Chondrocyte (in vitro differentiated cells): ENCODE data around the gene TRMT1. TPM values are rescaled to one million over a fixed set of nuclear protein-coding genes. Genes with fewer than 3 reads are reported as not detected.

Experiments
- DNase-seq: peaks from one replicate; pipeline ENCODE4 v3.0.0; 2021; ENCODE audit warnings: mixed read lengths, low spot score
- H3K27ac Mint-ChIP-seq: one replicate; pipeline ENCODE4 v1.8.0; 2021; ENCODE audit warnings: mild to moderate bottlenecking, moderate library complexity, mixed read lengths; ENCODE audit not compliant: unreplicated experiment
- H3K27me3 Mint-ChIP-seq: 2 replicates; pipeline ENCODE4 v1.8.0; 2021; ENCODE audit warnings: low read depth, mixed read lengths
- H3K36me3 Mint-ChIP-seq: 2 replicates; pipeline ENCODE4 v1.8.0; 2021; ENCODE audit warnings: low read depth, mixed read lengths
- H3K4me1 Mint-ChIP-seq: 2 replicates; pipeline ENCODE4 v1.8.0; 2021; ENCODE audit warnings: low read depth, mild to moderate bottlenecking, mixed read lengths
- H3K4me3 Mint-ChIP-seq: one replicate; pipeline ENCODE4 v1.8.0; 2021; ENCODE audit warnings: mild to moderate bottlenecking, moderate library complexity, mixed read lengths; ENCODE audit not compliant: unreplicated experiment
- H3K9me3 Mint-ChIP-seq: 2 replicates; pipeline ENCODE4 v1.8.0; 2021; ENCODE audit warnings: low read depth, mixed read lengths
- total RNA-seq: library from RNA; stranded (reverse); gene quantifications from 3 replicates; pipeline ENCODE4 v1.2.1, GENCODE V29; 2021
- TF ChIP-seq, protein P1 (sequence below): fragments of 200-600 bp; sonication (generic); IDR thresholded peaks from 2 replicates; pipeline ENCODE4 v1.5.0; 2021; ENCODE audit warnings: antibody characterized with exemption, mild to moderate bottlenecking, moderate library complexity

Gene TRMT1
- total RNA-seq, 1 donor from 2014 or later, result 25.4 TPM

DNA sequence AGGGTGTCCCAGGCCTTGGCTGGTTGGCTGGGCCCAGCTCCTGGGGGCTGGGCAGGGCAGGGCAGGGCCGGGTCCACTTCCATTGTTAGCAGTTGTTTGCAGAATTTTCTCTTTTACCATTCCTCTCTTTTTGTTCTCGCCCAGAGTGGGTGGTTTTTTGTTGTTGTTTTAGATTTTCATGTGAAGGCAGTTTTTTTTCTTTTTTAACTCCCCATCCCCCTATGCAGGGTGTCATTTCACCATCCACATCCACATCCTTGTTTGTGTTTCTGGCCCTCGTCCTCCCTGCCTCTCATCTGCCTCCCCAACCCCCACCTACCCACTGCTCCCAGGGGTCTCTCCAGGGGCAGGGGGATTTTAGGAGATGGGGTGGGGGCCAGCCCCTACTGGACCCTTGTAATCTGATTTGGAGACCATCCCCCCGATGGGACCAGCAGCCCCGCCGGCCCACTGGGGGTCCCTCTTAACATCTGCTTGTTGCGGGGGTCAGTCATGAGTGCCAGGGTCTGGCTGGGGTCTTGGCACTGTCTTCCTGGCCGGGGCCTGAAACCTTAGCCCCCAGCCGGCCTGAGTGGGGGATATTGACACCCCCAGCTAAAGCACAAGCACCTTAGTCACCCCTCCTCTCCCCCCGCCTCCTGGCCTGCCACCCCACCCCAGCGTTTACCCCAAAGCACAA lies 23.2 kb upstream of the TRMT1 start:
- no peak overlapping the region for H3K27ac Mint-ChIP-seq
- no peak for DNase-seq
- H3K4me3 Mint-ChIP-seq, result no peak overlapping the region

DNA sequence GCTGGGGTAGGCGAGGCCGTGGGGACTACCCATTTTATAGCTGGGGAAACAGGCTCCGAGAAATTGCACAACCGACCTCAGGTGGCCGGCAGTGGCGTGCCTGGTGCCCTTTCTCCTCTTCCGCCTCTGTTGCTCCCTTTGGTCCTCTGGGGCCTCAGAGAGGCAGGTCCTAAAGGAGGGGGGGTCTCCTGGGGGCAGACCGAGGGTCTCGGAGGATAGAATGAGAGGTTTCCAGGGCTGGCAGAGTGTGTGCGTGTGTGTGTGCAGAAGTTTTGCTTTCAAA lies 22.3 kb upstream of the TRMT1 start:
- DNase-seq, result no peak
- H3K4me3 Mint-ChIP-seq, result no peak overlapping the region
- peaks cover 7% of the 10 kb centered on the region for H3K36me3 Mint-ChIP-seq
- peaks cover 20% of the 10 kb centered on the region for H3K4me1 Mint-ChIP-seq
- H3K27ac Mint-ChIP-seq, result peak overlapping the region; percentile 51
- TF ChIP-seq, protein P1, sequence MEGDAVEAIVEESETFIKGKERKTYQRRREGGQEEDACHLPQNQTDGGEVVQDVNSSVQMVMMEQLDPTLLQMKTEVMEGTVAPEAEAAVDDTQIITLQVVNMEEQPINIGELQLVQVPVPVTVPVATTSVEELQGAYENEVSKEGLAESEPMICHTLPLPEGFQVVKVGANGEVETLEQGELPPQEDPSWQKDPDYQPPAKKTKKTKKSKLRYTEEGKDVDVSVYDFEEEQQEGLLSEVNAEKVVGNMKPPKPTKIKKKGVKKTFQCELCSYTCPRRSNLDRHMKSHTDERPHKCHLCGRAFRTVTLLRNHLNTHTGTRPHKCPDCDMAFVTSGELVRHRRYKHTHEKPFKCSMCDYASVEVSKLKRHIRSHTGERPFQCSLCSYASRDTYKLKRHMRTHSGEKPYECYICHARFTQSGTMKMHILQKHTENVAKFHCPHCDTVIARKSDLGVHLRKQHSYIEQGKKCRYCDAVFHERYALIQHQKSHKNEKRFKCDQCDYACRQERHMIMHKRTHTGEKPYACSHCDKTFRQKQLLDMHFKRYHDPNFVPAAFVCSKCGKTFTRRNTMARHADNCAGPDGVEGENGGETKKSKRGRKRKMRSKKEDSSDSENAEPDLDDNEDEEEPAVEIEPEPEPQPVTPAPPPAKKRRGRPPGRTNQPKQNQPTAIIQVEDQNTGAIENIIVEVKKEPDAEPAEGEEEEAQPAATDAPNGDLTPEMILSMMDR, result no peak
- no peaks in the 10 kb centered on the region for H3K27me3 Mint-ChIP-seq
- no peaks in the 10 kb centered on the region for H3K9me3 Mint-ChIP-seq

More for the DNA sequence above, 23.2 kb upstream of the TRMT1 start:
- Mint-ChIP-seq H3K27me3 (no peaks in the 10 kb centered on the region), H3K4me1 (peaks cover 17% of the 10 kb centered on the region), H3K9me3 (no peaks in the 10 kb centered on the region), H3K36me3 (peaks cover 7% of the 10 kb centered on the region)
- TF ChIP-seq, protein P1, result no peak

DNA sequence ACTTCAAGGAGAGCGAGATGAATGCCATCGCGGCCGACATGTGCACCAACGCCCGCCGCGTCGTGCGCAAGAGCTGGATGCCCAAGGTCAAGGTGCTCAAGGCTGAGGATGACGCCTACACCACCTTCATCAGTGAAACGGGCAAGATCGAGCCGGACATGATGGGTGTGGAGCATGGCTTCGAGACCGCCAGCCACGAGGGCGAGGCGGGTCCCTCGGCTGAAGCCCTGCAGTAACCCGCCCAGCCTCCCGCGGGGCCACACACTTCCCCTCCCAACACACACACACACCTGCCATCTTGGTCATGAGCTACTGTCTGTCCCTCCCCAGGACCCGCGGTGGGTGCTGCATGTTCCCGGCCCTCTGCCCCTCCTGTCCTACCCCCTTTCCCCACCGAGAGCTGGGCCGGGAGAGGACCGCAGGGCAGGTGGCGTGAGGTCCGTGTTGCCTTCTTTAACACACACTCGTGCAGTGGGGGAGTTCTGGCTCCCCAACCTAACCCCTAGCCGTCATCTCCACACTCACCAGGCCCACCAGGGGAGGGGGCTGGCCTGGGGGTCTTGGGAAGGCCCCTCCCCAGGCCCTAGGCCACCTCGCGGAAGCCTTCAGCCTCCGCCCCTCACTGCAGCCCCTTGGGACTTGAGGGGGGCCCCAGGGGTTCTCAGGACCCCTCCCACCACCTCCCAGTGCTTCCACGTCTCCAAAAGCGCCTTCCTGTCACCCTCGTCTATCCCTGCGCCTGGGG lies 21.8 kb upstream of the TRMT1 start:
- H3K4me3 Mint-ChIP-seq, result no peak overlapping the region
- H3K27me3 Mint-ChIP-seq, result no peaks in the 10 kb centered on the region
- H3K27ac Mint-ChIP-seq, result no peak overlapping the region

DNA sequence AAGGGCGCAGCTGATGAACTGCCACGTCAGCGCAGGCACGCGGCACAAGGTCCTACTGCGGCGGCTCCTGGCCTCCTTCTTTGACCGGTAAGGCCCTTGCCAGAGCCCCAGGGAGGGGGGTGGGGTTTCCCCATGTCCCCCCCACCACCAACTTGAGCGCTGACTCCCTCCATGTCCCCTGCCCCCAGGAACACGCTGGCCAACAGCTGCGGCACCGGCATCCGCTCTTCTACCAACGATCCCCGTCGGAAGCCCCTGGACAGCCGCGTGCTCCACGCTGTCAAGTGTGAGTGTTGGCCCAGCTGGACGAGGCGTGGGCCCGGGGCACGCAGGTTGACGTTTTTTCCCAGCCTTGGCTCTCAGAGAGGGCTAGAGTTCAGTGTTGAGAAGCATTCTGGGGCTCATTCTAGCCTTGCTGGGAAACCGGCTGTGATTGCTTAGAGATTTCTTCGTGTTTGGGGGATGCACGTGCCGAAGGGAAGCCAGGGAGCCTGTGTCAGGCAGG lies 20.8 kb upstream of the TRMT1 start:
- TF ChIP-seq, protein P1, result no peak
- Mint-ChIP-seq H3K27me3 (no peaks in the 10 kb centered on the region), H3K4me3 (no peak overlapping the region), H3K27ac (no peak overlapping the region), H3K36me3 (peaks cover 9% of the 10 kb centered on the region), H3K4me1 (peaks cover 9% of the 10 kb centered on the region), H3K9me3 (no peaks in the 10 kb centered on the region)
- no peak for DNase-seq

More for the DNA sequence above, 21.8 kb upstream of the TRMT1 start:
- H3K9me3 Mint-ChIP-seq, result no peaks in the 10 kb centered on the region
- no peak for DNase-seq
- H3K36me3 Mint-ChIP-seq, result peaks cover 7% of the 10 kb centered on the region
- peaks cover 16% of the 10 kb centered on the region for H3K4me1 Mint-ChIP-seq
- TF ChIP-seq, protein P1, result no peak

DNA sequence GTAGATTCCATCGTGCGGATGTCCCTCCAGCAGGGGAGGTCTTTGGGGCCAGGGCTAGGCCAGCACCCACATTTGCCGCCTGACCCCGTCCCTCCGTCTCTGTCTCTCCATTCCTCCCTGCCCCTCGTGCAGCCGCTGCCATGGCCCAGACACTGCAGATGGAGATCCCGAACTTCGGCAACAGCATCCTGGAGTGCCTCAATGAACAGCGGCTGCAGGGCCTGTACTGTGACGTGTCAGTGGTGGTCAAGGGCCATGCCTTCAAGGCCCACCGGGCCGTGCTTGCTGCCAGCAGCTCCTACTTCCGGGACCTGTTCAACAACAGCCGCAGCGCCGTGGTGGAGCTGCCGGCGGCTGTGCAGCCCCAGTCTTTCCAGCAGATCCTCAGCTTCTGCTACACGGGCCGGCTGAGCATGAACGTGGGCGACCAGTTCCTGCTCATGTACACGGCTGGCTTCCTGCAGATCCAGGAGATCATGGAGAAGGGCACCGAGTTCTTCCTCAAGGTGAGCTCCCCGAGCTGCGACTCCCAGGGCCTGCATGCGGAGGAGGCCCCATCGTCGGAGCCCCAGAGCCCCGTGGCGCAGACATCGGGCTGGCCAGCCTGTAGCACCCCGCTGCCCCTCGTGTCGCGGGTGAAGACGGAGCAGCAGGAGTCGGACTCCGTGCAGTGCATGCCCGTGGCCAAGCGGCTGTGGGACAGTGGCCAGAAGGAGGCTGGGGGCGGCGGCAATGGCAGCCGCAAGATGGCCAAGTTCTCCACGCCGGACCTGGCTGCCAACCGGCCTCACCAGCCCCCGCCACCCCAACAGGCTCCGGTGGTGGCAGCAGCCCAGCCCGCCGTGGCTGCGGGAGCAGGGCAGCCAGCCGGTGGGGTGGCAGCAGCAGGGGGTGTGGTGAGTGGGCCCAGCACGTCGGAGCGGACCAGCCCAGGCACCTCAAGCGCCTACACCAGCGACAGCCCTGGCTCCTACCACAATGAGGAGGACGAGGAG lies 18.8 kb upstream of the TRMT1 start:
- DNase-seq, result no peak
- Mint-ChIP-seq H3K4me1 (peaks cover 9% of the 10 kb centered on the region), H3K4me3 (no peak overlapping the region), H3K27ac (no peak overlapping the region), H3K9me3 (no peaks in the 10 kb centered on the region), H3K27me3 (no peaks in the 10 kb centered on the region), H3K36me3 (peaks cover 9% of the 10 kb centered on the region)
- TF ChIP-seq, protein P1, result no peak
